ENCODE results near the gene SCML1.

GRCh38 chrX:17700976-17701375 is 36.3 kb upstream of the SCML1 start:
- no peak for TF ChIP-seq ZNF561 (tag by site-specific recombination; IDR thresholded peaks at IDR 0.05; ENCODE audit: borderline replicate concordance)
- TF ChIP-seq ZBTB11 (tag by site-specific recombination; conservative IDR thresholded peaks at IDR 0.05; ENCODE audit: low read depth): no peak
- no peak for TF ChIP-seq CTCF (tag by site-specific recombination; IDR thresholded peaks at IDR 0.05)
- no peak for TF ChIP-seq SETDB1 (IDR thresholded peaks at IDR 0.05; ENCODE audit: insufficient read length, low read length)
- no peak for TF ChIP-seq PATZ1 (tag by site-specific recombination; IDR thresholded peaks at IDR 0.05)
- TF ChIP-seq ATF2 (tag by site-specific recombination; IDR thresholded peaks at IDR 0.05; ENCODE audit: low read depth): no peak
- TF ChIP-seq ZSCAN4 (tag by site-specific recombination; IDR thresholded peaks at IDR 0.05): no peak
- TF ChIP-seq KLF16 (tag by site-specific recombination; IDR thresholded peaks at IDR 0.05): no peak
- no peak for TF ChIP-seq ZBTB21 (tag by site-specific recombination; IDR thresholded peaks at IDR 0.05)
- no peak for TF ChIP-seq ZBTB49 (tag by site-specific recombination; IDR thresholded peaks at IDR 0.05; ENCODE audit: low read depth)
- no peak for TF ChIP-seq ZSCAN18 (tag by site-specific recombination; IDR thresholded peaks at IDR 0.05)
